GM12878 (cell line): ENCODE data around the gene ALX4. TPM values are rescaled to one million over a fixed set of nuclear protein-coding genes. Genes with fewer than 3 reads are reported as not detected.

ENCODE experiments used
- ATAC-seq: fragments of 200-7000 bp; cut with Tn5 transposase; 3 replicates; pipeline ENCODE4 v1.9.1; 2020; ENCODE audit warnings: mild to moderate bottlenecking, moderate library complexity
- BruUV-seq: library from RNA; stranded (reverse); fragments of 400-500 nt; replicated peaks from 2 replicates; lab custom pipeline; 2021; lab: Mats Ljungman, UMichigan
- CTCF ChIA-PET: fragments of 300-600 bp; sonication (Branson Sonifier 250); formaldehyde crosslinking; extraction: SDS; loops from one replicate; lab custom pipeline; 2021; ENCODE audit warnings: inconsistent platforms; lab: Yijun Ruan, JAX
- POLR2A ChIA-PET: fragments of 350-600 bp; formaldehyde crosslinking; extraction: SDS; loops from one replicate; lab custom pipeline; 2021; ENCODE audit warnings: inconsistent platforms; lab: Charles Lee
- RAD21 ChIA-PET: fragments of 300-600 bp; sonication (Branson Sonifier 250); formaldehyde crosslinking; loops from one replicate; lab custom pipeline; 2023; ENCODE audit warnings: antibody characterized with exemption; ENCODE audit not compliant: unreplicated experiment; lab: Charles Lee
- SMC1A ChIA-PET: fragments of 300-600 bp; sonication (Branson Sonifier 250); formaldehyde crosslinking; loops from one replicate; lab custom pipeline; 2023; ENCODE audit not compliant: unreplicated experiment, uncharacterized antibody; lab: Charles Lee
- DNase-seq: peaks from one replicate; pipeline ENCODE4 v3.0.0-alpha.2; 2011; ENCODE audit warnings: low read depth, low spot score
- FAIRE-seq: peaks from 3 replicates; lab custom pipeline; 2011; peaks lifted over from hg19 to GRCh38; lab: Jason Lieb, UNC
- H2AFZ ChIP-seq: 2 replicates; pipeline ENCODE4 v1.6.0; 2011; ENCODE audit warnings: low read depth, low read length, control low read depth; ENCODE audit not compliant: control insufficient read depth
- H3K27ac ChIP-seq: 2 replicates; pipeline ENCODE4 v1.5.1; 2011; ENCODE audit warnings: control low read depth; ENCODE audit not compliant: control insufficient read depth, insufficient read depth
- H3K27me3 ChIP-seq, 2 experiments: replicated peaks in 1 of 2; 2 replicates each; pipeline versions ENCODE4 v1.6.0 to v1.6.1; 2011; ENCODE audit warnings: low read length in 1 of 2; ENCODE audit not compliant: control insufficient read depth in 2 of 2, insufficient read depth in 2 of 2
- H3K36me3 ChIP-seq, 2 experiments: 2 replicates each; pipeline ENCODE4 v1.5.1; 2011; ENCODE audit warnings: low read length in 1 of 2; ENCODE audit not compliant: control insufficient read depth in 2 of 2, insufficient read depth in 2 of 2
- H3K4me1 ChIP-seq: 2 replicates; pipeline ENCODE4 v1.6.1; 2011; ENCODE audit warnings: mild to moderate bottlenecking, low read length, moderate library complexity, mixed read lengths; ENCODE audit not compliant: control insufficient read depth, insufficient read depth
- H3K4me2 ChIP-seq: 2 replicates; pipeline ENCODE4 v1.6.0; 2011; ENCODE audit warnings: control low read depth; ENCODE audit not compliant: control insufficient read depth, insufficient read depth
- H3K4me3 ChIP-seq: fragments of 200-600 bp; sonication (generic); 2 replicates; pipeline ENCODE4 v1.5.1; 2016
- H3K79me2 ChIP-seq: 2 replicates; pipeline ENCODE4 v1.6.0; 2011; ENCODE audit warnings: low read length; ENCODE audit not compliant: control insufficient read depth, insufficient read depth
- H3K9ac ChIP-seq: 2 replicates; pipeline ENCODE4 v1.8.0; 2011; ENCODE audit warnings: low read length, control low read depth, mixed read lengths; ENCODE audit not compliant: control insufficient read depth, insufficient read depth
- H3K9me3 ChIP-seq: replicated peaks from 3 replicates; pipeline ENCODE4 v1.5.1; 2011; ENCODE audit warnings: mild to moderate bottlenecking, low read length; ENCODE audit not compliant: control insufficient read depth, insufficient read depth
- H4K20me1 ChIP-seq: 2 replicates; pipeline ENCODE4 v1.6.0; 2011; ENCODE audit not compliant: control insufficient read depth, insufficient read depth
- CBX5 ChIP-seq: sonication (generic); IDR thresholded peaks from 2 replicates; pipeline ENCODE4 v1.6.1; 2016; ENCODE audit warnings: low read depth, moderate library complexity, mild to moderate bottlenecking, inconsistent platforms
- GATAD2B ChIP-seq: fragments of 450-650 bp; conservative IDR thresholded peaks from 2 replicates; pipeline ENCODE4 v1.6.1; 2017; ENCODE audit warnings: low read depth, mild to moderate bottlenecking, moderate library complexity
- KDM1A ChIP-seq: fragments of 200-600 bp; sonication (generic); IDR thresholded peaks from 2 replicates; pipeline ENCODE4 v1.6.1; 2016; ENCODE audit warnings: borderline replicate concordance
- KLF5 ChIP-seq: fragments of 450-650 bp; IDR thresholded peaks from 2 replicates; pipeline ENCODE4 v1.6.1; 2014; ENCODE audit warnings: mild to moderate bottlenecking; ENCODE audit not compliant: partially characterized antibody
- LARP7 ChIP-seq: fragments of 450-650 bp; IDR thresholded peaks from 2 replicates; pipeline ENCODE4 v1.6.1; 2017; ENCODE audit warnings: mild to moderate bottlenecking
- MEF2A ChIP-seq: IDR thresholded peaks from 2 replicates; pipeline ENCODE4 v1.6.1; 2011; ENCODE audit warnings: low read depth, mild to moderate bottlenecking, low read length, moderate library complexity; ENCODE audit not compliant: insufficient read depth
- MYC ChIP-seq: IDR thresholded peaks from 2 replicates; pipeline ENCODE4 v1.6.1; 2011; ENCODE audit warnings: mild to moderate bottlenecking, low read length, moderate library complexity, inconsistent platforms; ENCODE audit not compliant: insufficient read depth, insufficient replicate concordance, insufficient read length, severe bottlenecking
- PKNOX1 ChIP-seq: fragments of 450-650 bp; IDR thresholded peaks from 2 replicates; pipeline ENCODE4 v1.6.1; 2016; ENCODE audit warnings: mild to moderate bottlenecking
- POLR2A ChIP-seq: IDR thresholded peaks from 2 replicates; pipeline ENCODE4 v1.6.1; 2011; ENCODE audit warnings: low read depth, mild to moderate bottlenecking, low read length
- POLR2AphosphoS5 ChIP-seq: IDR thresholded peaks from 2 replicates; pipeline ENCODE4 v1.6.1; 2011; ENCODE audit warnings: mild to moderate bottlenecking, low read length, inconsistent platforms
- RFX5 ChIP-seq: IDR thresholded peaks from 2 replicates; pipeline ENCODE4 v1.6.1; 2011; ENCODE audit warnings: low read depth, low read length, improper control_type of control experiment
- SKIL ChIP-seq: fragments of 450-650 bp; IDR thresholded peaks from 2 replicates; pipeline ENCODE4 v1.6.1; 2017; ENCODE audit warnings: mild to moderate bottlenecking, low read depth, inconsistent platforms; ENCODE audit not compliant: poor library complexity, severe bottlenecking
- SMAD5 ChIP-seq: IDR thresholded peaks from 2 replicates; pipeline ENCODE4 v1.6.1; 2016; ENCODE audit warnings: antibody characterized with exemption, low read depth
- ZNF592 ChIP-seq: fragments of 450-650 bp; IDR thresholded peaks from 2 replicates; pipeline ENCODE4 v1.6.1; 2017; ENCODE audit warnings: mild to moderate bottlenecking, moderate library complexity
- WGBS: methylation state at CpG from one replicate; pipeline ENCODE4 v1.1.6; 2016; ENCODE audit warnings: low lambda C conversion rate; ENCODE audit not compliant: insufficient replicate concordance, insufficient coverage; ENCODE audit errors: missing lambda C conversion rate; 5-methylcytosine and 5-hydroxymethylcytosine counted together
- in situ Hi-C: fragments of 300-500 bp; cut with MboI; formaldehyde crosslinking; loops from 9 replicates; pipeline ENCODE4 v1.14.3; 2018; ENCODE audit warnings: mixed read lengths
- intact Hi-C: fragments of 100-400 bp; cut with micrococcal nuclease; formaldehyde crosslinking; loops from one replicate; pipeline ENCODE4 v1.14.2; 2022; ENCODE audit not compliant: unreplicated experiment
- polyA plus RNA-seq, 11 experiments: library from polyadenylated mRNA; depleted of rRNA in 4 of 11; unstranded in 6 of 11; stranded (reverse) in 5 of 11; fragments of >200 nt; fragmentation: Nextera tagmentation in 4 of 11; fragmentation: Illumina TruSeq in 1 of 11; extraction: Ambion mirVana in 4 of 11; extraction: Trizol in 1 of 11; gene quantifications; 1 replicate in 1 of 11; 2 replicates in 10 of 11; pipeline versions ENCODE4 v1.2.1 to v1.2.3, GENCODE V29; 2011 to 2016; ENCODE audit warnings: inconsistent platforms in 2 of 11, missing spikeins in 2 of 11, low read depth in 1 of 11
- total RNA-seq, 4 experiments: library from RNA; depleted of rRNA in 3 of 4; stranded (reverse); fragments of >200 nt in 3 of 4; fragmentation: Illumina TruSeq in 1 of 4; extraction: Trizol in 1 of 4; gene quantifications; 2 replicates each; pipeline versions ENCODE4 v1.2.1 to v1.2.3, GENCODE V29; 2013 to 2021

ALX4 gene
- total and polyA plus RNA-seq, 10 of the 15 experiments (the other 5 are each of a cell fraction or from before 2014, with no cell fraction given): not detected

DNA sequence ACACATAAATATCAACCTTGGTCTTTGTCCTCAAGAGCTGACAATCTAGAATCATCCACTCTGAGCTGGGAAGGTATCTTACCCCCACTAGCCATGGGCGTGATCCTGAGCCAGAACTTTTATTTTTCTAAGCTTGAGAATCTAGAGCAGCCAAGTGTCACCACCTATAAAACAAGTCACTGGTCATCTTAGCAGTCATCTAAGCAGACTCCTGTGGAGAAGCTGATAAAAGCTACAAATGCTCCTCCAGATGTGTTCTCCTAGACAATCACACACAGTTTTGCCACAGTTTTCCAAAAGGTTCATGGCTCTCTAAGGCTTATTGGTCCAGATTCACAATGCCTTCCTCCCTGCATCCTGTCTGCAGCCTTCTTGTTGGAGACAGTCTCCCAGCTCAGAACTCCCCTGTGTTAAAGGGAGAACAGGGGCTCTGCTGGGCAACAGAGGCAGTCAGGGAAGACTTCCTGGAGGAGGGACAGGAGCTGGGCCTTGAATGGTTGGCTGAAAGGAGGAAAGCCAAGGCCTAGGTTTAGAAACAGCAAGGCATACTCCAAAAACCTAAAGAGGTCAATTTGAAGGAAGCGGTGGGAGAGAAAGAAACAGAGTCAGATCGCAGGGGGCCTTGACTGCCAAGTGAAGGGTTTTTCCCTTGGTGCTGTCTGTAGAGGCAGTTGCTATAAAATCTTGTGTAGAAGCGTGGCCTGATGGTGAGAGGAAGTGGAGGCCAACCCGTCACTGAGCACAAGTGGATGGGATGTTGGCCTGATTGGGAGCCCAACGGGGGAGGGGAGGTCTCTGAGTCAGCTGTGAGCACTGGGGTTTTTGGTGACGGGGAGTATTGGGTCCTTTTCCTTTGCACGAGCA, 42.0 kb downstream of the ALX4 start (continued):
- TF ChIP-seq SKIL (no peak), MYC (no peak), SMAD5 (no peak)
- TF ChIP-seq, all 136 proteins: peak for 0

GRCh38 chr11:44267006-44267749, 42.8 kb downstream of the ALX4 start:
- Histone ChIP-seq H3K79me2 (no peaks in the 10 kb centered on the region), H2AFZ (no peak overlapping the region), H3K27me3 (no peaks in the 10 kb centered on the region; a peak in 2 of 4 replicates), H3K9me3 (no peaks in the 10 kb centered on the region), H3K4me3 (no peak overlapping the region), H3K9ac (no peak overlapping the region), H3K4me1 (no peaks in the 10 kb centered on the region), H4K20me1 (no peaks in the 10 kb centered on the region), H3K4me2 (no peak overlapping the region), H3K27ac (no peak overlapping the region), H3K36me3 (no peaks in the 10 kb centered on the region)
- no peak for ATAC-seq
- ChIA-PET SMC1A (interaction anchor here (1.0 to 1.3 kb wide), 2 partner anchors 19 to 134 kb away, joined by 4 read pairs; no protein-coding TSS in a partner anchor), RAD21 (no interaction called here), CTCF (interaction anchor here (0.7 to 1.5 kb wide), 4 partner anchors 11 to 173 kb away, joined by 3 to 4 read pairs (median 3); no protein-coding TSS in a partner anchor), POLR2A (no interaction called here)
- no peak for DNase-seq
- FAIRE-seq: no peak
- intact Hi-C loops: no loop called here
- 44% methylated on average over 24 of the region's 24 CpGs for WGBS
- BruUV-seq: no TSS peak
- in situ Hi-C loops: no loop called here
- TF ChIP-seq CBX5: no peak
- TF ChIP-seq POLR2A: no peak
- TF ChIP-seq KLF5: no peak
- no peak for TF ChIP-seq KDM1A
- TF ChIP-seq GATAD2B: no peak
- TF ChIP-seq LARP7: no peak
- no peak for TF ChIP-seq PKNOX1
- no peak for TF ChIP-seq RFX5
- no peak for TF ChIP-seq MEF2A
- TF ChIP-seq ZNF592: no peak
- no peak for TF ChIP-seq POLR2AphosphoS5
